Measurements from ENCODE around the gene TXNL4A.

The TXNL4A gene, protein sequence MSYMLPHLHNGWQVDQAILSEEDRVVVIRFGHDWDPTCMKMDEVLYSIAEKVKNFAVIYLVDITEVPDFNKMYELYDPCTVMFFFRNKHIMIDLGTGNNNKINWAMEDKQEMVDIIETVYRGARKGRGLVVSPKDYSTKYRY

DNA sequence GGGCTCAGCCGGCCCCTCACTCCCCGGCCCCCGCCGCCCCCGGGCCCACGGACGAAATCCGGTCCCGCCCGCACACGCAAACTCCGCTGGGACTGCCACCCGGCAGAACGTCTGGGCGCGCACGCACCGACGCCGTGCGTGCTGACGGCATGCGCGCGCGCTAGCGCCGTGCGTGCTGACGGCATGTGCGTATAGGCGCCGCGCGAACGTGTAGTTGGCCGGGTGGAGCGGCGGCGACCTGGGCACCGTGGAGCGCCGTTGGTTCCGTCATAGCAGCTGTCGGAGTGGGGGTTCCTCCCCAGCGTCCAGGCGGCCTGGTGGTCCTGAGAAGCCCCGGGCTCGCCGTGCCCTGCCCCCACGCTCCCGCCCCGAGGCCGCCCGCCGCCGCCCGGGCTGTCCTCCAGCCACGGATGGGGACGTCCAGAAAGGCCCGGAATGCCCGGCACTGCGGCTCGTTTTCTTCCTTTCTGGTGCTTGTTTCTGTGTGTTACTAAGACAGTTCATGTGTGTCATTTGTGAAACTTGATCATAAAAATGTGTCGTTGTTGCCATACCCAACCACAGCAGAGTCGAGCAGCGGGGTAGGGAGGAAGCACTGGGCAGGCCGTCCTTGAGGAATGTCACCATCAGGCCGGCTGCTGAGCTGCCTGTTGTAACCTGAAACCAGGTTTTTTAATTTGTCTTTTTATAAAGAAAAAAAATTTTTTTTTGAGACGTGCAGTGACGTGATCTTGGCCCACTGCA is at the start of gene TXNL4A:
TSS of gene TXNL4A (minus strand) at position 113 of the 744 bp plus-strand sequence. CDS start 171 bp downstream, outside the sequence.
- Histone ChIP-seq H3K36me3 (ENCODE audit: control insufficient read depth, insufficient read depth, low read length) (peaks cover 4% of the 10 kb centered on the region), H3K4me3 (replicated peaks; ENCODE audit: low read depth, low read length) (peak within 1 kb of the TSS; percentile 97), H3K27me3 (replicated peaks; ENCODE audit: control insufficient read depth, insufficient read depth, low read length) (no peaks in the 10 kb centered on the region)
- no peak for TF ChIP-seq CTCF (IDR thresholded peaks at IDR 0.05; ENCODE audit: insufficient read depth, low read length, poor library complexity, severe bottlenecking)
- DNase-seq (ENCODE audit: extremely low read depth, insufficient read length): peak; percentile 94

DNA sequence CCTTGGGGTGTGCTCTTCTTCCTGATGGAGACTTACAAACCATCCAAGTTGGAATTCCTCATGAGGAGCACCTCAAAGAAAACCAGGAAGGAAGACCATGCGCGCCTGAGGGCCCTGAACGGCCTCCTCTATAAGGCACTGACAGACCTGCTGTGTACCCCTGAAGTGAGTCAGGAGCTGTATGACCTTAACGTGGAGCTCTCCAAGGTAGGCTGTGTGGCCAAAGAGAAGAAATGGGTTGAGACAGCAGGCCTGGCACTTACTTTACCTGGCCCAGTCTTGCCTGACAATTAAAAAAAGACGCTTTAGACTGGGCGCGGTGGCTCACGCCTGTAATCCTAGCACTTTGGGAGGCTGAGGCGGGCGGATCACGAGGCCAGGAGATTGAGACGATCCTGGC is 48.9 kb upstream of the TXNL4A start:
- no peak overlapping the region for H3K4me3 ChIP-seq (replicated peaks; ENCODE audit: low read depth, low read length)
- H3K36me3 ChIP-seq (ENCODE audit: control insufficient read depth, insufficient read depth, low read length): peaks cover 7% of the 10 kb centered on the region
- DNase-seq (ENCODE audit: extremely low read depth, insufficient read length): no peak
- TF ChIP-seq CTCF (IDR thresholded peaks at IDR 0.05; ENCODE audit: insufficient read depth, low read length, poor library complexity, severe bottlenecking): no peak
- H3K27me3 ChIP-seq (replicated peaks; ENCODE audit: control insufficient read depth, insufficient read depth, low read length): no peaks in the 10 kb centered on the region

DNA sequence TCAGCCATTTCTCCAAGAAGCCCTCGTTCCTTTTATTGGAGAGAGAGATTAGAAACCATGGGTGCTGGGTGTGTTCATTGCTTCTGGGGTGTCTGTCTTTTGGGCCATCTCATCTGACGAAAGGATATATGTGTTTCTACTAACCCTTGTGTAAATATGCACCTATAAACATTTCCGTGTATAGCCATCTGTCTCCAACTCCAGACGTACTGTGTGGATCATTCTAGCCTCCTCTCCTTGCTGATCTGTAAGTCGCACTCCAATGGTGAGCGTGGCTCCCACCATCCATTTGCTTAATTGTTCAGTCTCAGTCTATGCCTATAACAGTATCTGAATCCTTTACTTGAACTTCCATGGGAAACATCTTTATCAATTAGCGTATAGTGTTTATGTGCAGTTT is 47.6 kb upstream of the TXNL4A start:
- H3K27me3 ChIP-seq (replicated peaks; ENCODE audit: control insufficient read depth, insufficient read depth, low read length): no peaks in the 10 kb centered on the region
- H3K4me3 ChIP-seq (replicated peaks; ENCODE audit: low read depth, low read length): no peak overlapping the region
- peaks cover 7% of the 10 kb centered on the region for H3K36me3 ChIP-seq (ENCODE audit: control insufficient read depth, insufficient read depth, low read length)
- DNase-seq (ENCODE audit: extremely low read depth, insufficient read length): no peak
- no peak for TF ChIP-seq CTCF (IDR thresholded peaks at IDR 0.05; ENCODE audit: insufficient read depth, low read length, poor library complexity, severe bottlenecking)

GRCh38 chr18:80034852-80035406 is 46.6 kb upstream of the TXNL4A start:
- Histone ChIP-seq H3K4me3 (replicated peaks; ENCODE audit: low read depth, low read length) (peak overlapping the region; percentile 86), H3K36me3 (ENCODE audit: control insufficient read depth, insufficient read depth, low read length) (peaks cover 7% of the 10 kb centered on the region), H3K27me3 (replicated peaks; ENCODE audit: control insufficient read depth, insufficient read depth, low read length) (no peaks in the 10 kb centered on the region)
- TF ChIP-seq CTCF (IDR thresholded peaks at IDR 0.05; ENCODE audit: insufficient read depth, low read length, poor library complexity, severe bottlenecking): no peak
- DNase-seq (ENCODE audit: extremely low read depth, insufficient read length): no peak

DNA sequence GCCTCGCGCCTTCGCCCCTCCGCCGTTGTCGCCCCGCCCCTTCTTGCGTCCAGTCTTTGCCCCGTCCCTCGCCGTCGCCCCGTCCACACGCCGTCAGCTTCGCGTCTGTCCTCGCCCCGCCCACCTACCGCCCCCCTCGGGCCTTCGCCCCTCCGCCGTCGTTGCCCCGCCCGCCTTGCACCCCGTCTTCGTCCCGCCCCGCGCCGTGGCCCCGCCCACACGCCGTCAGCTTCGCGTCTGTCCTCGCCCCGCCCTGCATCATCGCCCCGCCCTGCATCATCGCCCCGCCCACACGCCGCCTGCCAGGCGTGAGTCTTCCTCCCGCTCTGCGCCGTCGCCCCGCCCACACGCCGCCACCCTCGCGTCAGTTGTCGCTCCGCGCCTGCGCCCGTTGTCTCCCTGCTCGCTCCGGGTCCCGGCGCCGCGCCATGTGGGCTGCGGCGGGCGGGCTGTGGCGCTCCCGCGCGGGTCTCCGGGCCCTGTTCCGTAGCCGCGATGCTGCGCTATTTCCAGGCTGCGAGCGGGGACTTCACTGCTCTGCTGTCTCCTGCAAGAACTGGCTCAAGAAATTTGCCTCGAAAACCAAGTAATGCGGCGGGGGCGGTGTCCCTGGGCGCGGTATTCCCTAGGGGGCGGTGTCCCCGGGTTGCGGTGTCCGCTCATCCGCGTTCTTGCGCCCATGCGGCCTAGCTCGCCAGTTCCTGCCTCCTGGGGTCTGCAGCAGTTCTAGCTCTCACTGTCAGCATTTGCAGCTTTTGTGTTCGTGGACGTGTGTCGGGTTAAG is 45.9 kb upstream of the TXNL4A start, which contains the start of gene RBFA:
TSS of gene RBFA (plus strand) at position 367 of the 784 bp plus-strand sequence. CDS start at position 429, 62 bp downstream.
- Histone ChIP-seq H3K27me3 (replicated peaks; ENCODE audit: control insufficient read depth, insufficient read depth, low read length) (no peaks in the 10 kb centered on the region), H3K4me3 (replicated peaks; ENCODE audit: low read depth, low read length) (peak within 1 kb of the TSS; percentile 86), H3K36me3 (ENCODE audit: control insufficient read depth, insufficient read depth, low read length) (peaks cover 7% of the 10 kb centered on the region)
- DNase-seq (ENCODE audit: extremely low read depth, insufficient read length): peak; percentile 98
- TF ChIP-seq CTCF (IDR thresholded peaks at IDR 0.05; ENCODE audit: insufficient read depth, low read length, poor library complexity, severe bottlenecking): peak; percentile 41
